GM20431 (cell line): Measurements from ENCODE around the gene LRP4.

ENCODE experiments used
- in situ Hi-C: fragments of 300-500 bp; cut with MseI, MboI; formaldehyde crosslinking; loops from one replicate; pipeline ENCODE4 v1.15.0; 2020; ENCODE audit warnings: low sequenced_read_pairs; ENCODE audit not compliant: unreplicated experiment

The LRP4 gene

GRCh38 chr11:46898396-46899095, 19.8 kb downstream of the LRP4 start:
- in situ Hi-C loops, result no loop called here

GRCh38 chr11:46896719-46897406, 21.5 kb downstream of the LRP4 start:
- in situ Hi-C loops, result no loop called here

DNA sequence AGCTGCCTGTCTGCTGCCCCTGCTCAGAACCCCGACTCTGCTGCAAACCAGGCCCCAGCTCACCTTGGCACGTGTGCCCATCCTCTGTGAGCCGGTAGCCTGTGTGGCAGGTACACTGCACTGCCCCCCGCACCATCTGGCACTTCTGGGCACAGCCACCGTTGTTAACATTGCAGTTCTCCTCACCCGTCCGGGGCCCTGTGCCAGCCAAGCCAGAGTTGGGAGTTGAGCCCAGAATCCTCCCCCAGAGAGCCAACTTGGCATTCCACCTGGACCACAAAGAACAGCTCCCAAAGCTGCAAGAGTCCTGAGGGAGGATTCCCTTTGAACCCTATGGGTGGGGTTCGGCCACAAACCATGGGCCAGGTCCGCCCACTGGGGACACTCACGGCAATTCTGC, 22.5 kb downstream of the LRP4 start:
- in situ Hi-C loops, result no loop called here

- in situ Hi-C loops, result no loop called here
These were observed 23.4 kb downstream of the LRP4 start for GRCh38 chr11:46894961-46895360.

- in situ Hi-C loops, result no loop called here
These were observed 23.8 kb downstream of the LRP4 start for GRCh38 chr11:46894506-46894905.

DNA sequence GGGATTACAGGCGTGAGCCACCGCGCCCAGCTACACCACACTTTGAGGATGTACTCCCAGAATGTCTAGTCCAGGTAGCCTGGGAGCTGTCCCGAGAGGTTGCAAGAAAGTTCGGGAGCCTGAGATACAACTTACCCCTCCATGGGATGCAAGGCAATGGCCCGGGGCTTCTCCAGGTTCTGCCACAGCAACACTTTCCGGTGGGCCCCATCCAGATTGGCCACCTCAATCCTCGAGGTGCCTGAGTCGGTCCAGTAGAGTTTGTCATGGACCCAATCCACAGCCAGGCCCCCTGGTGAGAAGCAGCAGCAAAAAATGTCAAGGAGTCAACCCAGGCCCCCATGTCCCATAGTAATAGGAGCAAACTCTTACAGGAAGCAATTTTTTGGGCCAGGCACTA, 25.5 kb downstream of the LRP4 start:
- in situ Hi-C loops, result no loop called here

- in situ Hi-C loops, result no loop called here
These were observed 26.2 kb downstream of the LRP4 start for GRCh38 chr11:46892109-46892508.

DNA sequence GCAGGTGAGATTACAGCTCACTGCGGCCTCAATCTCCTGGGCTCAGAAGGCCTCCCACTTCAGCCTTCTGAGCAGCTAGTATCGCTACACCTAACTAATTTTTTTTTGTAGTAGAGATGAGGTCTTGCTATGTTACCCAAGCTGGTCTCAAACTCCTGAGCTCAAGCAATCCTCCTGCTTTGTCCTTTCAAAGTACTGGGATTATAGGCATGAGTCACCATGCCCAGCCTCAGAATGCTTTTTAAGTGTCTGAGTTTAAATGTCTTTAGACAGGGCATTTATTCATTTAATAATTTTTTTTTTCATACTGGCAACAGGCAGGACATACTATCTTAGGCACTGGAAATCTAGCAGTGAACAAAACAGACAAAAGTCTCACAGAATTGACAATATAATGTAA, 27.7 kb downstream of the LRP4 start:
- in situ Hi-C loops, result no loop called here

- in situ Hi-C loops, result loop anchor here (10.0 kb wide), 1 partner anchor 265 kb away; no protein-coding TSS in a partner anchor
These were observed 28.5 kb downstream of the LRP4 start for GRCh38 chr11:46889689-46890475.

- in situ Hi-C loops, result loop anchor here (10.0 kb wide), 1 partner anchor 266 kb away; no protein-coding TSS in a partner anchor
These were observed 29.1 kb downstream of the LRP4 start for GRCh38 chr11:46889251-46889650.

- in situ Hi-C loops, result loop anchor here (10.0 kb wide), 1 partner anchor 266 kb away; no protein-coding TSS in a partner anchor
These were observed 29.7 kb downstream of the LRP4 start for GRCh38 chr11:46888636-46889035.

DNA sequence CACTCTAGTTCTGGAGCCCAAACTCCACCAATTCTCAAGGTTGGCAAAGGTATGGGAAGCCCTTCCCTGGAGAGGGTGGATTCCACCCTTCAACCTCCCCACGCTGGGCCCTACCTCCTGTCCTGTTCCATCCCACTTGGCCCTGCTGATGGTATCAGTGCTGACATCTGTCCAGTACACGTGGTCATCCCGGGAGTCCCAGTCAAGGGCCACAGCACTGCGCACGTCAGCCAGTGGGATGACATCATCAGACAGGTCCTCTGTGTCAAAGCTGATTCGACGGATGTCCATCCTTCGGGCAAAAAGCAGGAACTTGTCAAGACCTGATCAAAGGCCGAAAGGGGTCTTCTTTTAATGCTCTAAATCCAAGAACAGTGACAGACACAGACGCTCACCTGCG, 32.1 kb downstream of the LRP4 start:
- in situ Hi-C loops, result loop anchor here (10.0 kb wide), 1 partner anchor 269 kb away; no protein-coding TSS in a partner anchor

DNA sequence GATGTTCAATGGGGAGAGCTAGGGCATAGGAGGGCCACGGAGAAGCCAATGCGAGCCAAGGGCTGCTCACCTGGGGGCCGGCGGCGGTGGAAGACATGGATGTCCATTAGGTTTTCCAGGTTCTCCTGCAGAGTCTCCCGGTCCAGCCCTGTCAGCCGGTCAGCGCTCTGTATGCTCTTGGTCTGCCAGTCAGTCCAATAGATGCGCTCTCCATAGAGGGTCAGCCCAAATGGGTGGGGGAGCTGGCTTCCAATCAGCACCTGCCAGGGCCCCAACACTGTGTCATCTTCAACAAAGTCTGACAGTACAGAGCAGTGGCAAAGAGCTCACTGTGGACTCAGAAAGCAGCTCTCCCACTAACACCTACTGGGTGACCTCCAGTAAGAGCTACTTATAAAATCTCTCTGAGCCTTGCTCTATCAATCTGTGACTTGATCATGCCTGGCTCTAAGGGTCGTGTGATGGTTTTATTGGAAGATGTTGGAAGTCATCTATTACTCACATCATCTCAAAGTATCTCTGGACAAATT, 39.2 kb downstream of the LRP4 start:
- in situ Hi-C loops, result no loop called here

GRCh38 chr11:46877580-46877979, 40.8 kb downstream of the LRP4 start:
- in situ Hi-C loops, result no loop called here

GRCh38 chr11:46876471-46876870, 41.9 kb downstream of the LRP4 start:
- in situ Hi-C loops, result no loop called here

DNA sequence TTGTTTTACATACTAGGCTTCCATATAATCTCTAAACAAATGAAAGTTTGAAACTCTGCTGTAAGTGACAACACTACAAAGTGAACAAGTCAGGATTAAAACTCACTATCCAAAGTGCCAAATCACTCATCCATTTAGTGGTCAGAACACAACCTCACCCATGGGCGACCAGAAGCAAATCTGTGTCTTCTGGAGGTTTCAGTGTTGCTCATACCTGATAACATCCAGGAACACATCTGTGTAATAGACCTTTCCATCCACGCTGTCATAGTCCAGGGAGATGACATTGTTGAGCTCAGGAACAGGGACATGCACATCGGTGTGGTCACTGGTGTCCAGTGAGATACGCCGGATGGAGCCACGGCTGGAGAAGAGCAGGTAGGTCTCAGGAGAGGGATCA, 43.8 kb downstream of the LRP4 start:
- in situ Hi-C loops, result no loop called here

DNA sequence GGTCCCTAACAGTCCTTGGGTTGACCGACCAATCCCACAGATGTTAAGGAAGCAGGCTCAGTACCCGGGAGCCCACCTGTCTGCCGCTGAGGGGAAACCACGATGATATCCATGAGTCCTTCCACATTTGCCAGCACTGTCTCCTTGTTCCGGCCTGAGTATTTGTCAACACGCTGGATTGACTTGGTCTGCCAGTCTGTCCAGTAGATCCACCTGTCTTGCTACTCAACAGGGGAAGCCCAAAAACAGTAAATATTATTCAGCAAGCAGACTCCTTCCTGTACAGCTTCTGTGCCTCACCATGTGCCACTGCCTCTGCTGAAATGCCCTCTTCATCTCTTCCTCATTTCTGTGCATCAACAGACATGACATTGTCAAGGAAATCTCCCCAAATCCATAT, 49.4 kb downstream of the LRP4 start:
- in situ Hi-C loops, result no loop called here

GRCh38 chr11:46865340-46865739, 53.0 kb downstream of the LRP4 start:
- in situ Hi-C loops, result no loop called here

DNA sequence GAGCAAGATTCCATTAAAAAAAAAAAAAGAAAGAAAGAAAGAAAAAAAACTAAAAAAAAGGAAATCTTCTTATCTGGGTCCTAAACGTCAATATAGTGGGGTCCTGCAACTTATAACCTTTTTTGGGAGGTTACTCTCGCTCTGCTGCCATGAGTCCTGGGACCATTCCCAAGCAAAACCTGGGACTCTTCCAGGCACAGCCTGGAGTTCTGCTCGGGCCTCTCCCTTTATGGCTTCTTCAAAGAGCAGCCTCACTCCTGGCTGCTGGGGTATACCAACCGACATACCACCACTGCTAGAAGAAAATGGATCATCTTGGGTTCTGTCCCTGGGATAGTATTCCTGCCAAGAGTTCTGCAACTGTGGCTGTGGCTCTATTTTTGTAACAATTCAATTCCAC, 58.1 kb downstream of the LRP4 start:
- in situ Hi-C loops, result no loop called here

DNA sequence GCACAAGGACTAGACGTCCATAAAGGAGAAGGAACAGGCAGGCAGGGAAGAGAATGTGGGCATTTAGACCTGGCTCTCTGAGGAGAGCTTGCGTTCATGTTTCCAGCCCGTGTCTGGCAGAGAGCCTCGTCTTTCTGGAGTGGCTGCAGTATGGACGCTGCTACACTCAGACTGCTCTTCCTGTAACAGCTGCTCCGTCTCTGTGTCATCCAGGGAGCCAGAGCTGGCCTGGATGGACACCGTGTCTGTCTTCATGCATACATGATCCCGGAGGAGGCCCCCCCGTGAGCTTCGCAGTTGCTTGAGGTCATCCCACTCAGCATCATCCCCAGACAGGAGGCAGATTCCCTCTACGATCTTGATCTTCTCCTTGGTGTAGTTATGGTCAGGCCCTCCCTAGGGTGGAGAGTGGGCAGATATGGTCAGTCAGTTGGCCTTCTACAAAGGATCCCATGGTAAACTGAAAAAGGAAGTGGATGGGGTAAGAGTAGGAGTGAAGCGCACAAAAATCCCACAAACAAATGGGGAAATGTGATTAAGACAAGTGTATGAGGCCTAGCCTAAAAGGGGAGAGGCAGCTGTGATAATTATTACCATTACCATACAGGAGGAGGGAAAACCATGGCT, 59.3 kb downstream of the LRP4 start:
- in situ Hi-C loops, result no loop called here
